SK-N-SH treated with all-trans-retinoic acid at 6 μM for 48 hours (cell line): ENCODE measurements around the gene HADH.

Experiments used
- ATAC-seq: fragments of 200-7000 bp; cut with Tn5 transposase; 3 replicates; pipeline ENCODE4 v1.9.1; 2020; ENCODE audit warnings: mild to moderate bottlenecking, moderate library complexity
- ARNTL ChIP-seq: fragments of 450-650 bp; formaldehyde crosslinking; IDR thresholded peaks from 2 replicates; pipeline ENCODE4 v1.5.0; 2020; ENCODE audit warnings: low read depth, mild to moderate bottlenecking, moderate library complexity, borderline replicate concordance
- BACH2 ChIP-seq: fragments of 250-450 bp; sonication (Bioruptor Pico); IDR thresholded peaks from 2 replicates; pipeline ENCODE4 v1.9.0; 2021; ENCODE audit warnings: mild to moderate bottlenecking, borderline replicate concordance
- CREB5 ChIP-seq: fragments of 250-450 bp; sonication (Bioruptor Pico); IDR thresholded peaks from 2 replicates; pipeline ENCODE4 v1.5.1; 2020; ENCODE audit warnings: low read depth, mild to moderate bottlenecking, moderate library complexity
- CSDC2 ChIP-seq: fragments of 250-450 bp; sonication (Bioruptor Pico); IDR thresholded peaks from 2 replicates; pipeline ENCODE4 v1.5.0; 2020; ENCODE audit warnings: mild to moderate bottlenecking, moderate library complexity
- ESRRG ChIP-seq: fragments of 250-450 bp; sonication (Bioruptor Pico); IDR thresholded peaks from 2 replicates; pipeline ENCODE4 v1.6.1; 2021; ENCODE audit warnings: mild to moderate bottlenecking
- GLIS3 ChIP-seq: fragments of 250-450 bp; sonication (Bioruptor Pico); IDR thresholded peaks from 2 replicates; pipeline ENCODE4 v1.5.0; 2020; ENCODE audit warnings: mild to moderate bottlenecking, moderate library complexity
- OSR1 ChIP-seq: fragments of 250-450 bp; sonication (Bioruptor Pico); IDR thresholded peaks from 2 replicates; pipeline ENCODE4 v1.8.0; 2022; ENCODE audit warnings: moderate library complexity, mild to moderate bottlenecking, inconsistent platforms
- PPARA ChIP-seq: fragments of 250-450 bp; sonication (Bioruptor Pico); IDR thresholded peaks from 2 replicates; pipeline ENCODE4 v1.5.0; 2020; ENCODE audit warnings: mild to moderate bottlenecking, borderline replicate concordance
- RARB ChIP-seq: fragments of 250-450 bp; sonication (Bioruptor Pico); IDR thresholded peaks from 2 replicates; pipeline ENCODE4 v1.8.0; 2021; ENCODE audit warnings: mild to moderate bottlenecking, moderate library complexity
- SNAI2 ChIP-seq: fragments of 250-450 bp; sonication (Bioruptor Pico); IDR thresholded peaks from 2 replicates; pipeline ENCODE4 v1.5.0; 2020; ENCODE audit warnings: mild to moderate bottlenecking, moderate library complexity
- TCF4 ChIP-seq: fragments of 250-450 bp; sonication (Bioruptor Pico); IDR thresholded peaks from 2 replicates; pipeline ENCODE4 v1.8.0; 2021; ENCODE audit warnings: mild to moderate bottlenecking, moderate library complexity, borderline replicate concordance
- TOX ChIP-seq: fragments of 250-450 bp; sonication (Bioruptor Pico); IDR thresholded peaks from 2 replicates; pipeline ENCODE4 v1.8.0; 2021; ENCODE audit warnings: mild to moderate bottlenecking, moderate library complexity, borderline replicate concordance
- ZC3H10 ChIP-seq: fragments of 250-450 bp; sonication (Bioruptor Pico); IDR thresholded peaks from 2 replicates; pipeline ENCODE4 v1.5.1; 2021; ENCODE audit warnings: mild to moderate bottlenecking, moderate library complexity
- ZFP3 ChIP-seq: fragments of 250-450 bp; sonication (Bioruptor Pico); IDR thresholded peaks from 2 replicates; pipeline ENCODE4 v1.5.0; 2020; ENCODE audit warnings: mild to moderate bottlenecking, moderate library complexity
- ZFP30 ChIP-seq: fragments of 450-650 bp; formaldehyde crosslinking; IDR thresholded peaks from 2 replicates; pipeline ENCODE4 v1.5.0; 2022; ENCODE audit warnings: mild to moderate bottlenecking, moderate library complexity
- ZNF565 ChIP-seq: fragments of 450-650 bp; formaldehyde crosslinking; conservative IDR thresholded peaks from 2 replicates; pipeline ENCODE4 v1.5.0; 2020; ENCODE audit warnings: low read depth, mild to moderate bottlenecking, moderate library complexity
- ZNF70 ChIP-seq: fragments of 450-650 bp; formaldehyde crosslinking; IDR thresholded peaks from 2 replicates; pipeline ENCODE4 v1.5.0; 2020; ENCODE audit warnings: mild to moderate bottlenecking, moderate library complexity
- ZNF8 ChIP-seq: fragments of 450-650 bp; formaldehyde crosslinking; IDR thresholded peaks from 2 replicates; pipeline ENCODE4 v1.5.0; 2020; ENCODE audit warnings: mild to moderate bottlenecking, moderate library complexity
- TF ChIP-seq, protein P1 (sequence below): fragments of 250-450 bp; sonication (Bioruptor Pico); IDR thresholded peaks from 2 replicates; pipeline ENCODE4 v1.8.0; 2021; ENCODE audit warnings: low read depth, mild to moderate bottlenecking, moderate library complexity, borderline replicate concordance
- TF ChIP-seq, protein P2 (sequence below): fragments of 250-450 bp; sonication (Bioruptor Pico); IDR thresholded peaks from 2 replicates; pipeline ENCODE4 v1.8.0; 2020; ENCODE audit warnings: mild to moderate bottlenecking, moderate library complexity, borderline replicate concordance
- TF ChIP-seq, protein P3 (sequence below): fragments of 250-450 bp; sonication (Bioruptor Pico); IDR thresholded peaks from 2 replicates; pipeline ENCODE4 v1.5.1; 2021; ENCODE audit warnings: mild to moderate bottlenecking, moderate library complexity
- TF ChIP-seq, protein P4 (sequence below): fragments of 250-450 bp; sonication (Bioruptor Pico); IDR thresholded peaks from 2 replicates; pipeline ENCODE4 v1.5.0; 2020; ENCODE audit warnings: mild to moderate bottlenecking, moderate library complexity

HADH gene

GRCh38 chr4:108036213-108036612, 46.5 kb downstream of the HADH start:
- TF ChIP-seq ZFP30 (CRISPR knock-in tag), result no peak
- TF ChIP-seq, all 23 proteins: peak for 0
- ATAC-seq, result no peak

DNA sequence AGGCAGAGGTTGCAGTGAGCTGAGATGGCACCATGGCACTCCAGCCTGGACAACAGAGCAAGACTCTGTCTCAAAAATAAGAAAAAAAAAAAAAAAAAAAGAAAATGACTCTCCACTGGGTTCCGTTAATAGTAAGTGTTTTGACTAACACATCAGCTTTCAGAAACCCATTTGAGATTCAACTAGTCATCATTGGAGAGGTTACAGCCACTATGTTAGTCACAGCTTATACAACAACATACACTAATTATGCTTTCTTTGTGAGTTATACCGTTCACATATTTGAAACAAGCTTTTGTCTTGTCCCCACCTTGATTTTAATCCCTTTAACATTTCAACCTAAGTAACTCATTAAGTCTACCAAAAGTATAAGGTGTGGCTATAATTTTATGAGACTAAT, 48.2 kb downstream of the HADH start:
- no peak for ATAC-seq
- TF ChIP-seq ZFP30 (CRISPR knock-in tag) (no peak), SNAI2 (CRISPR knock-in tag) (no peak), ZNF565 (CRISPR knock-in tag) (no peak)
- TF ChIP-seq, protein P1, sequence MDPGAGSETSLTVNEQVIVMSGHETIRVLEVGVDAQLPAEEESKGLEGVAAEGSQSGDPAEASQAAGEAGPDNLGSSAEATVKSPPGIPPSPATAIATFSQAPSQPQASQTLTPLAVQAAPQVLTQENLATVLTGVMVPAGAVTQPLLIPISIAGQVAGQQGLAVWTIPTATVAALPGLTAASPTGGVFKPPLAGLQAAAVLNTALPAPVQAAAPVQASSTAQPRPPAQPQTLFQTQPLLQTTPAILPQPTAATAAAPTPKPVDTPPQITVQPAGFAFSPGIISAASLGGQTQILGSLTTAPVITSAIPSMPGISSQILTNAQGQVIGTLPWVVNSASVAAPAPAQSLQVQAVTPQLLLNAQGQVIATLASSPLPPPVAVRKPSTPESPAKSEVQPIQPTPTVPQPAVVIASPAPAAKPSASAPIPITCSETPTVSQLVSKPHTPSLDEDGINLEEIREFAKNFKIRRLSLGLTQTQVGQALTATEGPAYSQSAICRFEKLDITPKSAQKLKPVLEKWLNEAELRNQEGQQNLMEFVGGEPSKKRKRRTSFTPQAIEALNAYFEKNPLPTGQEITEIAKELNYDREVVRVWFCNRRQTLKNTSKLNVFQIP (CRISPR knock-in tag), result no peak

DNA sequence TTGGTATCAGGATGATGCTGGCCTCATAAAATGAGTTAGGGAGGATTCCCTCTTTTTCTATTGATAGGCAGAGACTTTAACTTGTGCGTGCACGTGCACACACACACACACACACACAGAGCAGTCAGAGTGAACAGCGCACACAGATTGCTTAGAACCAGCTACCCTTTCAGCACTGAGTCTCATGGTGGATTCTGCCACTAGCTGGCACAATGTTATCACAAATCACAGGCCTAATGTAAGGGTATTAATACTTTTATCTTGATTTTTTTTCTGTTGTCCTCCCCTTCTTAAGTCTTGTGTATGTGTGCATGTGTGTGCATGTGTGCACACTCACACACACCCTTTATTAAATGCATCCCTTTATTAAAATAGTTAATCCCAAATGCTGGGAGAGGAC, 53.2 kb downstream of the HADH start:
- ATAC-seq, result no peak
- TF ChIP-seq, protein P2, sequence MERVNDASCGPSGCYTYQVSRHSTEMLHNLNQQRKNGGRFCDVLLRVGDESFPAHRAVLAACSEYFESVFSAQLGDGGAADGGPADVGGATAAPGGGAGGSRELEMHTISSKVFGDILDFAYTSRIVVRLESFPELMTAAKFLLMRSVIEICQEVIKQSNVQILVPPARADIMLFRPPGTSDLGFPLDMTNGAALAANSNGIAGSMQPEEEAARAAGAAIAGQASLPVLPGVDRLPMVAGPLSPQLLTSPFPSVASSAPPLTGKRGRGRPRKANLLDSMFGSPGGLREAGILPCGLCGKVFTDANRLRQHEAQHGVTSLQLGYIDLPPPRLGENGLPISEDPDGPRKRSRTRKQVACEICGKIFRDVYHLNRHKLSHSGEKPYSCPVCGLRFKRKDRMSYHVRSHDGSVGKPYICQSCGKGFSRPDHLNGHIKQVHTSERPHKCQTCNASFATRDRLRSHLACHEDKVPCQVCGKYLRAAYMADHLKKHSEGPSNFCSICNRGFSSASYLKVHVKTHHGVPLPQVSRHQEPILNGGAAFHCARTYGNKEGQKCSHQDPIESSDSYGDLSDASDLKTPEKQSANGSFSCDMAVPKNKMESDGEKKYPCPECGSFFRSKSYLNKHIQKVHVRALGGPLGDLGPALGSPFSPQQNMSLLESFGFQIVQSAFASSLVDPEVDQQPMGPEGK, result no peak
- TF ChIP-seq ZNF565 (CRISPR knock-in tag) (no peak), CREB5 (CRISPR knock-in tag) (no peak), TCF4 (CRISPR knock-in tag) (no peak), TOX (CRISPR knock-in tag) (no peak), PPARA (no peak), ZNF70 (CRISPR knock-in tag) (no peak), ZFP3 (CRISPR knock-in tag) (no peak), CSDC2 (no peak), OSR1 (CRISPR knock-in tag) (no peak), ZNF8 (no peak), BACH2 (CRISPR knock-in tag) (no peak), ARNTL (CRISPR knock-in tag) (no peak), ESRRG (CRISPR knock-in tag) (no peak), RARB (CRISPR knock-in tag) (no peak), GLIS3 (CRISPR knock-in tag) (no peak)
- TF ChIP-seq, protein P1 (CRISPR knock-in tag), result no peak
- TF ChIP-seq, protein P3, sequence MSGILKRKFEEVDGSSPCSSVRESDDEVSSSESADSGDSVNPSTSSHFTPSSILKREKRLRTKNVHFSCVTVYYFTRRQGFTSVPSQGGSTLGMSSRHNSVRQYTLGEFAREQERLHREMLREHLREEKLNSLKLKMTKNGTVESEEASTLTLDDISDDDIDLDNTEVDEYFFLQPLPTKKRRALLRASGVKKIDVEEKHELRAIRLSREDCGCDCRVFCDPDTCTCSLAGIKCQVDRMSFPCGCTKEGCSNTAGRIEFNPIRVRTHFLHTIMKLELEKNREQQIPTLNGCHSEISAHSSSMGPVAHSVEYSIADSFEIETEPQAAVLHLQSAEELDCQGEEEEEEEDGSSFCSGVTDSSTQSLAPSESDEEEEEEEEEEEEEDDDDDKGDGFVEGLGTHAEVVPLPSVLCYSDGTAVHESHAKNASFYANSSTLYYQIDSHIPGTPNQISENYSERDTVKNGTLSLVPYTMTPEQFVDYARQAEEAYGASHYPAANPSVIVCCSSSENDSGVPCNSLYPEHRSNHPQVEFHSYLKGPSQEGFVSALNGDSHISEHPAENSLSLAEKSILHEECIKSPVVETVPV (CRISPR knock-in tag), result no peak

DNA sequence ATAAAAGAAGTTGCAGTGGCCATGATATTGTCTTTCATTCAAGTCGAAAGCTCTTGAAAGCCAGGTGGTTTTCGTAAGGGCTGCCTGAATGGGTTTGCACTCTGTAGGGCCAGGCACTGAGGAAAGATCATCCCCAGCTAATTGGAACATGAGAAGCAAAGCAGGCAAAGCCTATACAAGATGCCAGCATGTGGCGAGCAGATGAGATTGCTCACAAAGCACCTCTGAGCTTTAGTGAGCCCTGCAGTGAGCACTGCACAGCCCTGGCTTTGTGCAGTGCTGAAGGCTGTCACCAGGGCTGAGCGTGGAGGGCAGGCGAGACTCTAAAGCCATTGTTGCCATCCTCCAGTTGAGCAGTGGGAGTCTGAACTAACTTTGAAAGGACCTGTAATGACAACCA, 53.8 kb downstream of the HADH start:
- ATAC-seq, result peak; percentile 58; the same call in 1 of the 3 replicates
- TF ChIP-seq CSDC2 (no peak), ZC3H10 (no peak), ARNTL (CRISPR knock-in tag) (no peak), OSR1 (CRISPR knock-in tag) (no peak), GLIS3 (CRISPR knock-in tag) (no peak), CREB5 (CRISPR knock-in tag) (no peak), BACH2 (CRISPR knock-in tag) (no peak), ZNF70 (CRISPR knock-in tag) (no peak), RARB (CRISPR knock-in tag) (no peak), TCF4 (CRISPR knock-in tag) (no peak)
- TF ChIP-seq, protein P2, result no peak
- TF ChIP-seq, protein P4, sequence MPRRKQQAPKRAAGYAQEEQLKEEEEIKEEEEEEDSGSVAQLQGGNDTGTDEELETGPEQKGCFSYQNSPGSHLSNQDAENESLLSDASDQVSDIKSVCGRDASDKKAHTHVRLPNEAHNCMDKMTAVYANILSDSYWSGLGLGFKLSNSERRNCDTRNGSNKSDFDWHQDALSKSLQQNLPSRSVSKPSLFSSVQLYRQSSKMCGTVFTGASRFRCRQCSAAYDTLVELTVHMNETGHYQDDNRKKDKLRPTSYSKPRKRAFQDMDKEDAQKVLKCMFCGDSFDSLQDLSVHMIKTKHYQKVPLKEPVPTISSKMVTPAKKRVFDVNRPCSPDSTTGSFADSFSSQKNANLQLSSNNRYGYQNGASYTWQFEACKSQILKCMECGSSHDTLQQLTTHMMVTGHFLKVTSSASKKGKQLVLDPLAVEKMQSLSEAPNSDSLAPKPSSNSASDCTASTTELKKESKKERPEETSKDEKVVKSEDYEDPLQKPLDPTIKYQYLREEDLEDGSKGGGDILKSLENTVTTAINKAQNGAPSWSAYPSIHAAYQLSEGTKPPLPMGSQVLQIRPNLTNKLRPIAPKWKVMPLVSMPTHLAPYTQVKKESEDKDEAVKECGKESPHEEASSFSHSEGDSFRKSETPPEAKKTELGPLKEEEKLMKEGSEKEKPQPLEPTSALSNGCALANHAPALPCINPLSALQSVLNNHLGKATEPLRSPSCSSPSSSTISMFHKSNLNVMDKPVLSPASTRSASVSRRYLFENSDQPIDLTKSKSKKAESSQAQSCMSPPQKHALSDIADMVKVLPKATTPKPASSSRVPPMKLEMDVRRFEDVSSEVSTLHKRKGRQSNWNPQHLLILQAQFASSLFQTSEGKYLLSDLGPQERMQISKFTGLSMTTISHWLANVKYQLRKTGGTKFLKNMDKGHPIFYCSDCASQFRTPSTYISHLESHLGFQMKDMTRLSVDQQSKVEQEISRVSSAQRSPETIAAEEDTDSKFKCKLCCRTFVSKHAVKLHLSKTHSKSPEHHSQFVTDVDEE (CRISPR knock-in tag), result no peak
